Measurements from ENCODE around the gene SMURF2. TPM values are rescaled to one million over a fixed set of nuclear protein-coding genes. Genes with fewer than 3 reads are reported as not detected.

SMURF2 gene
- total RNA-seq, 1 donor from 2014 or later: 26.6 TPM

- Mint-ChIP-seq H3K9me3 (no peaks in the 10 kb centered on the region), H3K4me1 (ENCODE audit: unreplicated experiment) (no peaks in the 10 kb centered on the region), H3K4me3 (no peak overlapping the region), H3K27me3 (no peaks in the 10 kb centered on the region), H3K27ac (no peak overlapping the region), H3K36me3 (peaks cover 17% of the 10 kb centered on the region)
- TF ChIP-seq, protein P1, sequence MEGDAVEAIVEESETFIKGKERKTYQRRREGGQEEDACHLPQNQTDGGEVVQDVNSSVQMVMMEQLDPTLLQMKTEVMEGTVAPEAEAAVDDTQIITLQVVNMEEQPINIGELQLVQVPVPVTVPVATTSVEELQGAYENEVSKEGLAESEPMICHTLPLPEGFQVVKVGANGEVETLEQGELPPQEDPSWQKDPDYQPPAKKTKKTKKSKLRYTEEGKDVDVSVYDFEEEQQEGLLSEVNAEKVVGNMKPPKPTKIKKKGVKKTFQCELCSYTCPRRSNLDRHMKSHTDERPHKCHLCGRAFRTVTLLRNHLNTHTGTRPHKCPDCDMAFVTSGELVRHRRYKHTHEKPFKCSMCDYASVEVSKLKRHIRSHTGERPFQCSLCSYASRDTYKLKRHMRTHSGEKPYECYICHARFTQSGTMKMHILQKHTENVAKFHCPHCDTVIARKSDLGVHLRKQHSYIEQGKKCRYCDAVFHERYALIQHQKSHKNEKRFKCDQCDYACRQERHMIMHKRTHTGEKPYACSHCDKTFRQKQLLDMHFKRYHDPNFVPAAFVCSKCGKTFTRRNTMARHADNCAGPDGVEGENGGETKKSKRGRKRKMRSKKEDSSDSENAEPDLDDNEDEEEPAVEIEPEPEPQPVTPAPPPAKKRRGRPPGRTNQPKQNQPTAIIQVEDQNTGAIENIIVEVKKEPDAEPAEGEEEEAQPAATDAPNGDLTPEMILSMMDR (conservative IDR thresholded peaks at IDR 0.05): no peak
- DNase-seq (ENCODE audit: extremely low spot score, unreplicated experiment): no peak
These were observed 115.4 kb downstream of the SMURF2 start for GRCh38 chr17:64546716-64547115.

DNA sequence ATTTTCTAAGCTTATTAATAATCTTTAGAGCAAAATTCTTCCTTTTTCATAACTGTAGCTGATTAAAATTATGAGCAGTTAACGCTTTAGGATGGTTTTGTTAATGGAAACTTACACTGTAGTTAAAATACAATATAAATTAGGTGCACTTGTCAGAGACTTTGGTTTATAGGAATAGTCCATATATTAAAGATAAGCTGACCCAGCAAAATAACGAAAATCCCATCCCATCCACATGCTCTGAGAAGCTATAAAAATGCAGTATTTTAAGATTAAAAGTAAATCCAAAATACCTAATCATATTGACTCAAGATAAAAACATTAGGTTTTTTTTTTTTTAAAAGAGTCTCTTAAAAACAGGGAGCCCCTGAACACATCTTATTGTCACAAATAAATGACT, 117.4 kb downstream of the SMURF2 start:
- Mint-ChIP-seq H3K9me3 (no peaks in the 10 kb centered on the region), H3K4me3 (no peak overlapping the region), H3K27me3 (no peaks in the 10 kb centered on the region), H3K36me3 (peaks cover 12% of the 10 kb centered on the region), H3K27ac (no peak overlapping the region), H3K4me1 (ENCODE audit: unreplicated experiment) (no peaks in the 10 kb centered on the region)
- no peak for DNase-seq (ENCODE audit: extremely low spot score, unreplicated experiment)
- TF ChIP-seq, protein P1 (conservative IDR thresholded peaks at IDR 0.05): no peak

GRCh38 chr17:64540118-64540776, 121.9 kb downstream of the SMURF2 start:
- Mint-ChIP-seq H3K4me1 (ENCODE audit: unreplicated experiment) (no peaks in the 10 kb centered on the region), H3K4me3 (no peak overlapping the region), H3K27me3 (no peaks in the 10 kb centered on the region), H3K9me3 (no peaks in the 10 kb centered on the region), H3K36me3 (peaks cover 25% of the 10 kb centered on the region), H3K27ac (no peak overlapping the region)
- TF ChIP-seq, protein P1 (conservative IDR thresholded peaks at IDR 0.05): no peak
- DNase-seq (ENCODE audit: extremely low spot score, unreplicated experiment): no peak

- peak overlapping the region; percentile 7 for H3K27ac Mint-ChIP-seq
- no peaks in the 10 kb centered on the region for H3K4me1 Mint-ChIP-seq (ENCODE audit: unreplicated experiment)
- H3K27me3 Mint-ChIP-seq: no peaks in the 10 kb centered on the region
- TF ChIP-seq, protein P1 (conservative IDR thresholded peaks at IDR 0.05): no peak
- no peaks in the 10 kb centered on the region for H3K9me3 Mint-ChIP-seq
- no peak for DNase-seq (ENCODE audit: extremely low spot score, unreplicated experiment)
- no peak overlapping the region for H3K4me3 Mint-ChIP-seq
- H3K36me3 Mint-ChIP-seq: peaks cover 20% of the 10 kb centered on the region
These were observed 123.5 kb downstream of the SMURF2 start for GRCh38 chr17:64538508-64539130.

DNA sequence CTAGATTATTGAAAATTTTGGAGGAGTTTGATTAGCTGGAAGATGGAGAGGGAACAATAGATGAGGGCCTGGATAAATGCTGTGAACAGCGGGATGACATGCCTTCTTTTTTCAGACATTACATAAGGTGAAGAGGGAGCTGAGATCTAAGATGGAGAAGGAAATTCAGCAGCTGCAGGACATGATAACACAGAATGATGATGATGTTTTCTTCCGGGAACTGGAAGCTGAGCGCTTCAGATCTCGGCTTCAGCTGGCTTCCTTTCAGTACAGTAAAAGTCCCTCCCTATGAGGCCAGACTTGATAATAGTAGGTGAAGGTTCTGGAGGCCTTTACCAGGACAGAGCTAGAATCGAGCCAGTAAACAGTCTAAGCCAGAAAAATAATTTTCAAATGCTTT, 124.6 kb downstream of the SMURF2 start:
- Mint-ChIP-seq H3K4me3 (no peak overlapping the region), H3K4me1 (ENCODE audit: unreplicated experiment) (no peaks in the 10 kb centered on the region), H3K36me3 (peaks cover 24% of the 10 kb centered on the region), H3K27me3 (no peaks in the 10 kb centered on the region), H3K27ac (no peak overlapping the region), H3K9me3 (no peaks in the 10 kb centered on the region)
- DNase-seq (ENCODE audit: extremely low spot score, unreplicated experiment): no peak
- TF ChIP-seq, protein P1 (conservative IDR thresholded peaks at IDR 0.05): no peak
